ENCODE results near the gene ZBTB9. TPM values are rescaled to one million over a fixed set of nuclear protein-coding genes. Genes with fewer than 3 reads are reported as not detected.

ZBTB9 gene
- total RNA-seq, 4 donors from 2014 or later: 1.1 to 2.8 (median 2.5) TPM

- TF ChIP-seq, protein P1, sequence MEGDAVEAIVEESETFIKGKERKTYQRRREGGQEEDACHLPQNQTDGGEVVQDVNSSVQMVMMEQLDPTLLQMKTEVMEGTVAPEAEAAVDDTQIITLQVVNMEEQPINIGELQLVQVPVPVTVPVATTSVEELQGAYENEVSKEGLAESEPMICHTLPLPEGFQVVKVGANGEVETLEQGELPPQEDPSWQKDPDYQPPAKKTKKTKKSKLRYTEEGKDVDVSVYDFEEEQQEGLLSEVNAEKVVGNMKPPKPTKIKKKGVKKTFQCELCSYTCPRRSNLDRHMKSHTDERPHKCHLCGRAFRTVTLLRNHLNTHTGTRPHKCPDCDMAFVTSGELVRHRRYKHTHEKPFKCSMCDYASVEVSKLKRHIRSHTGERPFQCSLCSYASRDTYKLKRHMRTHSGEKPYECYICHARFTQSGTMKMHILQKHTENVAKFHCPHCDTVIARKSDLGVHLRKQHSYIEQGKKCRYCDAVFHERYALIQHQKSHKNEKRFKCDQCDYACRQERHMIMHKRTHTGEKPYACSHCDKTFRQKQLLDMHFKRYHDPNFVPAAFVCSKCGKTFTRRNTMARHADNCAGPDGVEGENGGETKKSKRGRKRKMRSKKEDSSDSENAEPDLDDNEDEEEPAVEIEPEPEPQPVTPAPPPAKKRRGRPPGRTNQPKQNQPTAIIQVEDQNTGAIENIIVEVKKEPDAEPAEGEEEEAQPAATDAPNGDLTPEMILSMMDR (IDR thresholded peaks at IDR 0.05; ENCODE audit: low read depth): no peak
Measured at GRCh38 chr6:33458676-33459075, 4.3 kb downstream of the ZBTB9 start.

DNA sequence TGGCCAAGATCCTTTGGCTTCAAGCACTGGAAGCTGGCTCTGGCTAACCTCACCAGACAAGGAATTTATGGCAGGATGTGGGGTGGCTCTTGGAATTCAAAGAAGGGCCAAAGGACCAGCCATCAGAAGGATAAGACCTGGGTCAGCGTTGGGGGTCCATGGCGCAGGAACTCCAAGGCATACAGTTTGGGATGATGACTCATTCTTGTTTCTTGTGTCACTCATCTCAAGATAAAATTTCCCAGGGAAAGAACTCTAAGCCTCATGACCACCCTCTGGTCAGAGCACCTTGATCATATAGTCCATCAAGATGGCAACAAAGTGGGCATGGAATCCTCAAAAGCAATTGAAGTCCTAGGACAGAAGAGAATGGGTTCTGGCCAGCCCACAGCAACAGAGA is 4.8 kb downstream of the ZBTB9 start:
- TF ChIP-seq, protein P1 (IDR thresholded peaks at IDR 0.05; ENCODE audit: low read depth): no peak

DNA sequence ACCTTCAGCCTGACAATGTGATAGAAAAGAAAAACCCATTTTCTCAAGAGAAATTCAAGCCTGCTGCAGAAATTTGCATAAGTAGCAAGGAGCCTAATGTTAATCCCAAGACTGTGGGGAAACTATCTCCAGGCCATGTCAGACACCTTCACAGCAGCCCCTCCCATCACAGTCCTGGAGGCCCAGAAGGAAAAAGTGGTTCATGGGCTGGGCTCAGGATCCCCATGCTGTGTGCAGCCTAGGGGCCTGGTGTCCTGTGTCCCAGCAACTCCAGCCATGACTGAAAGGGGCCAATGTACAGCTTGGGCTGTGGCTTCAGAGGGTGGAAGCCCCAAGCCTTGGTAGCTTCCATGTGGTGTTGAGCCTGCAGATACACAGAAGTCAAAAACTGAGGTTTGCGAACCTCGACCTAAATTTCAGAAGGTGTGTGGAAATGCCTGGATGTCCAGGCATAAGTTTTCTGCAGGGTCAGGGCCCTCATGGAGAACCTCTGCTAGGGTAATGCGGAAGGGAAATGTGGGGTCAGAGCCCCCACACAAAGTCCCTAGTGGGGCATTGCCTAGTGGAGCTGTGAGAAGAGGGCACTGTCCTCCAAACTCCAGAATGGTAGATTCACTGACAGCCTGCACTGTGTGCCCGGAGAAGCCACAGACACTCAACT is 11.8 kb downstream of the ZBTB9 start:
- TF ChIP-seq, protein P1 (IDR thresholded peaks at IDR 0.05; ENCODE audit: low read depth): no peak

DNA sequence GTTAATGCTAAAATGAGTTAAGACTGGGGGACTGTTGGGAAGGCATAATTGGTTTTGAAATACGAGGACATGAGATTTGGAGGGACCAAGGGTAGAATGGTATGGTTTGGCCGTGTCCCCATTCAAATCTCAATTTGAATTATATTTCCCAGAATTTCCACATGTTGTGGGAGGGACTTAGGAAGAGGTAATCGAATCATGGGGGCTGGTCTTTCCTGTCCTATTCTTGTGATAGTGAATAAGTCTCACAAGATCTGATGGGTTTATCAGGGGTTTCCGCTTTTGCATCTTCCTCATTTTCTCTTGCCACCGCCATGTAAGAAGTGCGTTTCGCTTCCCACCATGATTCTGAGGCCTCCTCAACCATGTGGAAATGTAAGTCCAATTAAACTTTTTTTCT is 12.7 kb downstream of the ZBTB9 start:
- TF ChIP-seq, protein P1 (IDR thresholded peaks at IDR 0.05; ENCODE audit: low read depth): no peak

- TF ChIP-seq, protein P1 (IDR thresholded peaks at IDR 0.05; ENCODE audit: low read depth): no peak
Measured at GRCh38 chr6:33469661-33470060, 15.3 kb downstream of the ZBTB9 start.

GRCh38 chr6:33477864-33478263 is 23.5 kb downstream of the ZBTB9 start:
- TF ChIP-seq, protein P1 (IDR thresholded peaks at IDR 0.05; ENCODE audit: low read depth): no peak

DNA sequence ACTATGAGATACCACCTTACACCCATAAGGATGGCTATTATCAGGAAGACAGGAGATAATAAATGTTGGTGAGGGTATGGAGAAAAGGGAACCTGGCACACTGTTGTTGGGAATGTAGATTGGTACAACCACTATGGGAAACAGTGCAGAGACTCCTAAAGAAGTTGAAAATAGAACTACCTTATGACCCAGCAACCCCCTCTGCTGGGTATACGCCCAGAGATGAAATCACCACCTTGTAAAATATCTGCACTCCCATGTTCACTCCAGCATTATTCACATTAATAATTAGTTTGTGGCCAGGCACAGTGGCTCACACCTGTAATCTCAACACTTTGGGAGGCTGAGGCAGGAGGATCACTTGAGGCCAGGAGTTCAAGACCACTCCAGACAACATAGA is 26.8 kb downstream of the ZBTB9 start:
- TF ChIP-seq, protein P1 (IDR thresholded peaks at IDR 0.05; ENCODE audit: low read depth): no peak
